Liver (tissue), 9 donors: ENCODE data around the gene ATCAY. TPM values are rescaled to one million over a fixed set of nuclear protein-coding genes. Genes with fewer than 3 reads are reported as not detected.

Experiments
- DNase-seq: peaks from one replicate; pipeline ENCODE4 v3.0.0-alpha.2; 2017; ENCODE audit warnings: low spot score
- H3K27ac ChIP-seq, 2 donors: one replicate each; pipeline ENCODE4 v1.7.0; 2013; ENCODE audit warnings: inconsistent platforms in 2 of 2, low read length in 2 of 2, control low read depth in 1 of 2, low read depth in 1 of 2, mild to moderate bottlenecking in 1 of 2
- H3K27me3 ChIP-seq, 4 donors: one replicate each; pipeline versions ENCODE4 v1.6.1 to v1.7.0; 2013; ENCODE audit warnings: low read length in 3 of 4, inconsistent platforms in 1 of 4, mild to moderate bottlenecking in 1 of 4, moderate library complexity in 1 of 4; ENCODE audit not compliant: control insufficient read depth in 4 of 4, insufficient read depth in 4 of 4
- H3K36me3 ChIP-seq, 4 donors: one replicate each; pipeline versions ENCODE4 v1.6.1 to v1.7.0; 2013; ENCODE audit warnings: low read length in 3 of 4, mild to moderate bottlenecking in 3 of 4, low read depth in 1 of 4, moderate library complexity in 1 of 4; ENCODE audit not compliant: control insufficient read depth in 4 of 4, insufficient read depth in 3 of 4
- H3K4me1 ChIP-seq, 4 donors: one replicate each; pipeline versions ENCODE4 v1.6.1 to v1.7.0; 2013; ENCODE audit warnings: low read length in 3 of 4, mild to moderate bottlenecking in 3 of 4, moderate library complexity in 1 of 4; ENCODE audit not compliant: control insufficient read depth in 4 of 4, insufficient read depth in 4 of 4
- H3K4me3 ChIP-seq, 3 donors: one replicate each; pipeline versions ENCODE4 v1.6.1 to v1.7.0; 2013; ENCODE audit warnings: low read length in 3 of 3, control low read depth in 1 of 3, low read depth in 1 of 3, mild to moderate bottlenecking in 1 of 3
- H3K9ac ChIP-seq, 2 donors: one replicate each; pipeline ENCODE4 v1.7.0; 2013; ENCODE audit warnings: low read length in 2 of 2, mild to moderate bottlenecking in 2 of 2, moderate library complexity in 2 of 2, control low read depth in 1 of 2, low read depth in 1 of 2
- H3K9me3 ChIP-seq, 4 donors: one replicate each; pipeline versions ENCODE4 v1.6.1 to v1.7.0; 2013; ENCODE audit warnings: low read length in 3 of 4; ENCODE audit not compliant: control insufficient read depth in 4 of 4
- HNF4A ChIP-seq, 2 donors: conservative IDR thresholded peaks; 2 replicates each; pipeline ENCODE4 v1.6.1; 2016; ENCODE audit warnings: antibody characterized with exemption in 2 of 2, mild to moderate bottlenecking in 2 of 2
- JUND ChIP-seq, 2 donors: IDR thresholded peaks; 2 replicates each; pipeline ENCODE4 v1.6.1; 2016; ENCODE audit warnings: antibody characterized with exemption in 2 of 2
- NR2F2 ChIP-seq: IDR thresholded peaks from 2 replicates; pipeline ENCODE4 v1.6.1; 2016; ENCODE audit warnings: antibody characterized with exemption
- RXRA ChIP-seq, 2 donors: IDR thresholded peaks; 2 replicates each; pipeline ENCODE4 v1.6.1; 2017 to 2018; ENCODE audit warnings: antibody characterized with exemption in 2 of 2, mild to moderate bottlenecking in 1 of 2
- TAF1 ChIP-seq: conservative IDR thresholded peaks from 2 replicates; pipeline ENCODE4 v1.6.1; 2016; ENCODE audit warnings: antibody characterized with exemption, mild to moderate bottlenecking
- WGBS: extraction: QIAGEN DNeasy Blood & Tissue Kit; methylation state at CpG from one replicate; pipeline ENCODE4 v1.1.7; 2013; 5-methylcytosine and 5-hydroxymethylcytosine counted together
- polyA plus RNA-seq, 2 donors: library from polyadenylated mRNA; stranded (reverse) in 1 of 2; unstranded in 1 of 2; fragments of 200-250 nt in 1 of 2; fragments of >200 nt in 1 of 2; fragmentation: Nextera tagmentation in 1 of 2; extraction: Ambion mirVana in 1 of 2; gene quantifications; one replicate each; pipeline versions ENCODE4 v1.2.1 to v1.2.3, GENCODE V29; 2013 to 2015
- total RNA-seq, 2 donors: library from RNA; depleted of rRNA; stranded (reverse); fragments of >200 nt; gene quantifications; one replicate each; pipeline ENCODE4 v1.2.3, GENCODE V29; 2014
- TF ChIP-seq, protein P1 (sequence below): IDR thresholded peaks from 2 replicates; pipeline ENCODE4 v1.6.1; 2016; ENCODE audit warnings: antibody characterized with exemption
- TF ChIP-seq, protein P2 (sequence below): IDR thresholded peaks from 2 replicates; pipeline ENCODE4 v1.6.1; 2016; ENCODE audit warnings: antibody characterized with exemption
- TF ChIP-seq, protein P3 (sequence below): fragments of 150-350 bp; IDR thresholded peaks from 2 replicates; pipeline ENCODE4 v1.5.1; 2017; ENCODE audit warnings: improper control_type of control experiment, low read depth, low read length; ENCODE audit not compliant: missing input control
- TF ChIP-seq, protein P4 (sequence below): IDR thresholded peaks from 2 replicates; pipeline ENCODE4 v1.6.1; 2016; ENCODE audit warnings: antibody characterized with exemption, mild to moderate bottlenecking
- donor health status: healthy.
- donor health status: healthy.
- donor health status: healthy.
- donor health status: healthy.
- donor health status: healthy.

The ATCAY gene
- total and polyA plus RNA-seq, 4 donors = not detected

DNA sequence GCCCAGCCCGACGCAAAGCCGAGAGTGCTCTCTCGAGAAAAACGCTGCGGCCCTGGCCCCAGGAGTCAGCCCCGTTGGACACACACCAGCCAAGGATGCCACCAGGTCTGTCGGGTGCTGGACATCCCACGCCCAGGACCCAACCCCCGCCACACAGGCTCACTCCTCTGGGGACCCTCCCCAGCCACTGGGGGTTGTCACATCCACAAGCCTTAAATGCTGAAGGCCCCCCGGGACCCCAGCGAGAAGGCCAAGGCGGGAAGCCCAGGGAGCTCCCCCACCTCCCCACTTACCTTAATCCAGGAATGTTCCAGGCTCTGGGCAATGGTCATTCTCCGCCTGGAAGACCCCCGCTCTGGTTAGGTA lies 79.3 kb downstream of the ATCAY start:
- Histone ChIP-seq H3K4me3 (no peak overlapping the region), H3K27me3 (no peaks in the 10 kb centered on the region), H3K4me1 (no peaks in the 10 kb centered on the region), H3K36me3 (peaks cover 6 to 63% (median 41%) of the 10 kb centered on the region in 4 donors), H3K27ac (no peak overlapping the region), H3K9ac (no peak overlapping the region), H3K9me3 (no peaks in the 10 kb centered on the region)
- TF ChIP-seq JUND (IDR thresholded peaks at IDR 0.05) = no peak
- TF ChIP-seq, protein P1, sequence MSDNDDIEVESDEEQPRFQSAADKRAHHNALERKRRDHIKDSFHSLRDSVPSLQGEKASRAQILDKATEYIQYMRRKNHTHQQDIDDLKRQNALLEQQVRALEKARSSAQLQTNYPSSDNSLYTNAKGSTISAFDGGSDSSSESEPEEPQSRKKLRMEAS = no peak
- TF ChIP-seq TAF1 = no peak
- TF ChIP-seq NR2F2 = no peak
- TF ChIP-seq, protein P2, sequence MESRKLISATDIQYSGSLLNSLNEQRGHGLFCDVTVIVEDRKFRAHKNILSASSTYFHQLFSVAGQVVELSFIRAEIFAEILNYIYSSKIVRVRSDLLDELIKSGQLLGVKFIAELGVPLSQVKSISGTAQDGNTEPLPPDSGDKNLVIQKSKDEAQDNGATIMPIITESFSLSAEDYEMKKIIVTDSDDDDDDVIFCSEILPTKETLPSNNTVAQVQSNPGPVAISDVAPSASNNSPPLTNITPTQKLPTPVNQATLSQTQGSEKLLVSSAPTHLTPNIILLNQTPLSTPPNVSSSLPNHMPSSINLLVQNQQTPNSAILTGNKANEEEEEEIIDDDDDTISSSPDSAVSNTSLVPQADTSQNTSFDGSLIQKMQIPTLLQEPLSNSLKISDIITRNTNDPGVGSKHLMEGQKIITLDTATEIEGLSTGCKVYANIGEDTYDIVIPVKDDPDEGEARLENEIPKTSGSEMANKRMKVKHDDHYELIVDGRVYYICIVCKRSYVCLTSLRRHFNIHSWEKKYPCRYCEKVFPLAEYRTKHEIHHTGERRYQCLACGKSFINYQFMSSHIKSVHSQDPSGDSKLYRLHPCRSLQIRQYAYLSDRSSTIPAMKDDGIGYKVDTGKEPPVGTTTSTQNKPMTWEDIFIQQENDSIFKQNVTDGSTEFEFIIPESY = no peak
- TF ChIP-seq, protein P3, sequence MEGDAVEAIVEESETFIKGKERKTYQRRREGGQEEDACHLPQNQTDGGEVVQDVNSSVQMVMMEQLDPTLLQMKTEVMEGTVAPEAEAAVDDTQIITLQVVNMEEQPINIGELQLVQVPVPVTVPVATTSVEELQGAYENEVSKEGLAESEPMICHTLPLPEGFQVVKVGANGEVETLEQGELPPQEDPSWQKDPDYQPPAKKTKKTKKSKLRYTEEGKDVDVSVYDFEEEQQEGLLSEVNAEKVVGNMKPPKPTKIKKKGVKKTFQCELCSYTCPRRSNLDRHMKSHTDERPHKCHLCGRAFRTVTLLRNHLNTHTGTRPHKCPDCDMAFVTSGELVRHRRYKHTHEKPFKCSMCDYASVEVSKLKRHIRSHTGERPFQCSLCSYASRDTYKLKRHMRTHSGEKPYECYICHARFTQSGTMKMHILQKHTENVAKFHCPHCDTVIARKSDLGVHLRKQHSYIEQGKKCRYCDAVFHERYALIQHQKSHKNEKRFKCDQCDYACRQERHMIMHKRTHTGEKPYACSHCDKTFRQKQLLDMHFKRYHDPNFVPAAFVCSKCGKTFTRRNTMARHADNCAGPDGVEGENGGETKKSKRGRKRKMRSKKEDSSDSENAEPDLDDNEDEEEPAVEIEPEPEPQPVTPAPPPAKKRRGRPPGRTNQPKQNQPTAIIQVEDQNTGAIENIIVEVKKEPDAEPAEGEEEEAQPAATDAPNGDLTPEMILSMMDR = no peak
- TF ChIP-seq HNF4A (conservative IDR thresholded peaks at IDR 0.05) = no peak
- TF ChIP-seq, protein P4, sequence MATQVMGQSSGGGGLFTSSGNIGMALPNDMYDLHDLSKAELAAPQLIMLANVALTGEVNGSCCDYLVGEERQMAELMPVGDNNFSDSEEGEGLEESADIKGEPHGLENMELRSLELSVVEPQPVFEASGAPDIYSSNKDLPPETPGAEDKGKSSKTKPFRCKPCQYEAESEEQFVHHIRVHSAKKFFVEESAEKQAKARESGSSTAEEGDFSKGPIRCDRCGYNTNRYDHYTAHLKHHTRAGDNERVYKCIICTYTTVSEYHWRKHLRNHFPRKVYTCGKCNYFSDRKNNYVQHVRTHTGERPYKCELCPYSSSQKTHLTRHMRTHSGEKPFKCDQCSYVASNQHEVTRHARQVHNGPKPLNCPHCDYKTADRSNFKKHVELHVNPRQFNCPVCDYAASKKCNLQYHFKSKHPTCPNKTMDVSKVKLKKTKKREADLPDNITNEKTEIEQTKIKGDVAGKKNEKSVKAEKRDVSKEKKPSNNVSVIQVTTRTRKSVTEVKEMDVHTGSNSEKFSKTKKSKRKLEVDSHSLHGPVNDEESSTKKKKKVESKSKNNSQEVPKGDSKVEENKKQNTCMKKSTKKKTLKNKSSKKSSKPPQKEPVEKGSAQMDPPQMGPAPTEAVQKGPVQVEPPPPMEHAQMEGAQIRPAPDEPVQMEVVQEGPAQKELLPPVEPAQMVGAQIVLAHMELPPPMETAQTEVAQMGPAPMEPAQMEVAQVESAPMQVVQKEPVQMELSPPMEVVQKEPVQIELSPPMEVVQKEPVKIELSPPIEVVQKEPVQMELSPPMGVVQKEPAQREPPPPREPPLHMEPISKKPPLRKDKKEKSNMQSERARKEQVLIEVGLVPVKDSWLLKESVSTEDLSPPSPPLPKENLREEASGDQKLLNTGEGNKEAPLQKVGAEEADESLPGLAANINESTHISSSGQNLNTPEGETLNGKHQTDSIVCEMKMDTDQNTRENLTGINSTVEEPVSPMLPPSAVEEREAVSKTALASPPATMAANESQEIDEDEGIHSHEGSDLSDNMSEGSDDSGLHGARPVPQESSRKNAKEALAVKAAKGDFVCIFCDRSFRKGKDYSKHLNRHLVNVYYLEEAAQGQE = no peak
- TF ChIP-seq RXRA (IDR thresholded peaks at IDR 0.05) = no peak
- WGBS = 98% methylated on average over 15 of the region's 15 CpGs
- no peak for DNase-seq

DNA sequence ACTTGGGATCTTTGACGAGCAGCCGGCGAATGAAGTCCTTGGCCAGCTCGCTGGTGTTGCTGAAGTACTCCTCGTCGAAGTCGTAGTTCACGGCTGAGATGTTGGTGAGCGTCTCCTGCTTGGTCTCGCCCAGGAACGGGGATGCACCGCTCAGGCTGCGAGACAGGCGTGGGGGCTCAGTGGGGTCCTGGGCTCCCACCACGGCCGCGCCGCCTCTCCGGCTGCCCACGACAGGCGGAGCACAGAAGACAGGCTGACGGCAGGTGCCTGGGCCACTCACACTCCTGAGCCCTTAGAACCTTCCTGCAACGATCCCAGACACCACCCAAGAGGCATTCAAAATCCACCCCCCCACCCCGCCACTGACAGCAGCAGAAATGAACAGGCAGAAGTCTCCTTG lies 80.5 kb downstream of the ATCAY start:
- Histone ChIP-seq H3K27me3 (no peaks in the 10 kb centered on the region), H3K36me3 (peaks cover 6 to 69% (median 42%) of the 10 kb centered on the region in 4 donors), H3K9ac (no peak overlapping the region), H3K9me3 (no peaks in the 10 kb centered on the region), H3K4me1 (no peaks in the 10 kb centered on the region), H3K4me3 (no peak overlapping the region), H3K27ac (no peak overlapping the region)
- WGBS = 97% methylated on average over 24 of the region's 24 CpGs
- no peak for DNase-seq
- TF ChIP-seq, protein P1 = no peak
